Measurements from ENCODE around the gene CFAP61.

- TF ChIP-seq EZH2phosphoT487 (IDR thresholded peaks at IDR 0.05; ENCODE audit: borderline replicate concordance): no peak
- TF ChIP-seq CTCF (conservative IDR thresholded peaks at IDR 0.05; ENCODE audit: low read length): no peak
Observed at GRCh38 chr20:20398123-20398522, 345.8 kb downstream of the CFAP61 start.

Measured in Loucy (cell line).